NCI-H748 (cell line): ENCODE results near the gene FEN1.

ENCODE experiments used
- DNase-seq: peaks from one replicate; lab custom pipeline; 2025; ENCODE audit not compliant: unreplicated experiment; lab: John Stamatoyannopoulos, UW

FEN1 gene

DNA sequence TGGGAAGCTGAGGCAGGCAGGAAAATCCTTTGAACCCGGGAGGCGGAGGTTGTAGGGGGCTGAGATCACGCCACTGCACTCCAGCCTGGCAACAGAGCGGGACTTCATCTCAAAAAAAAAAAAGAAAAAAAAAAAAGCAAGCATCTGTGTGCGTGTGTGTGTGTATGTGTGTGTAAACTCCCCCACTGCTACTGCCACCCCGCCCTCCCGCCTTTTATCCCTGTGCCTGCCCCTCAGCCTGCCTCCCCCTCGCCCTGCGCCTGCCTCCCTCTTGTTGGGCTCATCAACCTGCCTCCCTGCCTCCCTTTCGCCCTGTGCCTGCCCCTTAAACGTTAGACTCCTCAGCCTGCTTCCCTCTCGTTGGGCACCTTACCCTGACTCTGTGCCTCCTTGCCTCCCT, 18.3 kb upstream of the FEN1 start:
- no peak for DNase-seq

DNA sequence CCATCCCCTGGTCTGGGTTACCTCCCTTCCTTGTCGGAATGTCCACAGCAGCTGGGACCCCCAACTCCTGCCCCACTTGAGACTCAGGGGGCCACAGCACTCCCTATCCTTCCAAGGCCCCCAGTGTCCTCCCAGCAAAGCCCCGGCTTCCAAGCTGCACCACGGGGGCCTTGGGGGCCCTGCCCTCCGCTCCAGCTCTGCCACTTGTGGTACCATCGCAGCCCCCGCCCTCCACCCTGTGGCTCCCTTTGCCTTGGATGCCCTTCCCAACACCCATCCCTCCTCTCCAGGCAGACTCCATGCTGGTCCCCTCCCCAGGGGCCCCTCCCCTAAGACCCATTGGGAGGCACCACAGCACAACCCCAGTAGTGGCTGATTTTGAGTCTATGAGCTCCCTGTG, 17.6 kb upstream of the FEN1 start:
- no peak for DNase-seq

DNA sequence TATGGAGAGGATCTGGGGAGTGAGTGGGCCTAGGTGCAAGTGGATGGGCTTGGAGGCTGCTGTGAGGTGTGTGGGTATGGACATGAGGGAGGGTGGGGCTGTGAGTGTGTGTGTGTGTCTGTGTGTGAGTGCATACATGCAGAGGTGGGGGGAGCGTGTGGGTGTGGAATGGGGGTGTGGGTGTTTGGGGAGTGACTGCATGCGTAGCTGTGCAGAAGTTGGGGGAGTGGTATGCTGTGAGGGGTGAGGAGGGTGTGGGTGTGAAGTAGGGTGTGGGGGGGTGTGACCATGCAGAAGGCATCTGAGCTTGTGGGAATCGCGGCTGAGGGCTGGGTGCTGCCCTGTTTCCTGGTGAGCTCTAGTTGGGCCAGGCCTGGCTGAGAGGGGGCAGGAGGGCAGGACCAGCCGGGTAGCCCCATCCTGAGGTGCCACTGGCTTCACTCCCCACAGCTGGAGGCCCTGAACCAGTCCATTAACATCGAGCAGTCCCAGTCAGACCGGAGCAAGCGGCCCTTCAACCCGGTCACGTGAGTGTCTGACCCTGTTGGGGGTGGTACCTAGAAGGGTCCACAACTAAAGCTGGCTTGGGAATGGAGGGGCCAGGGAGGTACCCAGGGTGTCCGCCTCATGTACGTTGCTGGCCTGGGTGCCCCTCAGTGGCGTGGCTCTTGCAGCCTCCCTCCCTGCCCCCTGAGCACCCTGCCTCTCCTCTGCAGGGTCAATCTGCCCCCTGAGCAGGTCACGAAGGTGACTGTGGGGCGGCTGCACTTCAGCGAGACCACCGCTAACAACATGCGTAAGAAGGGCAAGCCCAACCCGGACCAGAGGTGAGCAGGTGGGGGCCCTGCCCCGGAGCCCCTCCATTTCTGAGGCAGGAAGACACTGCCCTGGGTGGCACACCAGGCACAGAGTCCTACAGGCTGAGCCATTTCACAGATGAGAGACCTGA, 16.8 kb upstream of the FEN1 start:
- DNase-seq, result no peak

DNA sequence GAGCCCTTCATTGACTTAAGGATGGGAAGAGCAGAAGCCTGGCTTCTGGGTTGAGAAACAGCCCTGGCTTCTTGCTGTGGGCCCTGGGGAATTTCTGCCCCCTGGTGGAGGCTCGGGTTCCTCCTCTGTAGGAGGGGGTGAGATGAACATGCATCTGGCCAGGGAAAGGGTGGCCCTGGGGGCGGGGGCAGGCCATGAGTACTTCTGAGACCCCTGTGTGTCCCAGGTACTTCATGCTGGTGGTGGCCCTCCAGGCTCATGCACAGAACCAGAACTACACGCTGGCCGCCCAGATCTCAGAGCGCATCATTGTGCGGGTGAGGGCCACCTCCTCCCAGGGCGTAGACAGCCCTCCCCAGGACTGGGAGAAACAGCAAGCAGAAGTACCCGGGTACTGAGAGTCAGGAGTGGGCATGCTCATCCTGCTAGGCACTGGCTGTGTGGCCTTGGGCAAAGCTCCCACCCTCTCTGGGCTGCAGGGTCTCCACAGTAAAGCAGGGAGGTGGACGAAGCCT, 16.1 kb upstream of the FEN1 start:
- peak; percentile 51 for DNase-seq

DNA sequence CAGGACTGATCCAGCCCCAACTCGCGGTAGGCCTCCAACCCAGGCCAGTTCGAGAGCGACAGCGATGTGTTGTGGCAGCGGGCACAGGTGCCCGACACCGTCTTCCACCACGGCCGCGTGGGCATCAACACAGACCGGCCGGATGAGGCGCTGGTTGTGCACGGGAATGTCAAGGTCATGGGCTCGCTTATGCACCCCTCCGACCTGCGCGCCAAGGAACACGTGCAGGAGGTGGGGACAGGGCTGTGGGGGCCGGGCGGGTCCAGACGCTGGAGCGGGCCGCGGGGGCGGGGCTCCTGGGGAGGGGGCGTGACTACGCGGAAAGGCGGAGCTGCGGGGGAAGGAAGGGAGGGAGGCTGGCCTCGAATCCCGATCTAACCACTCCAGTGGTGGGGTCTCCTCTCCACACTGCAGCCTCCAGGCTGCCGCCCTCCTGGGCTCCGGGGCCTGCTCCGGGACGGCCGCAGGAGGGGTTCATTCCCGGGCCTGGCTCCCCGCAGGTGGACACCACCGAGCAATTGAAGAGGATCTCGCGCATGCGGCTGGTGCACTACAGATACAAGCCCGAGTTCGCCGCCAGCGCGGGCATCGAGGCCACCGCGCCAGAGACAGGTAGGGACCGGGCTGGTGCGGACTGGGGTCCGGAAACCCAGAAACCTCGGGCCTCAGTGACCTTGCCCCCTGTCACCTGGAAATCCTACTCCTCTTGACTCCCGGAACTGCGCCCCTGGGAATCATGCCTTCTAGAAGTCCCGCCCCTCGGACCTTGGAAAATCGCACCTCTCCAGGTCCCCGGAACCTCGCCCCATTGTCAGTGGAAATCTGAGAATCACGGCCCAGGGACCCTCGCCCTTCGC, 15.2 kb upstream of the FEN1 start:
- DNase-seq, result peak; percentile 39

DNA sequence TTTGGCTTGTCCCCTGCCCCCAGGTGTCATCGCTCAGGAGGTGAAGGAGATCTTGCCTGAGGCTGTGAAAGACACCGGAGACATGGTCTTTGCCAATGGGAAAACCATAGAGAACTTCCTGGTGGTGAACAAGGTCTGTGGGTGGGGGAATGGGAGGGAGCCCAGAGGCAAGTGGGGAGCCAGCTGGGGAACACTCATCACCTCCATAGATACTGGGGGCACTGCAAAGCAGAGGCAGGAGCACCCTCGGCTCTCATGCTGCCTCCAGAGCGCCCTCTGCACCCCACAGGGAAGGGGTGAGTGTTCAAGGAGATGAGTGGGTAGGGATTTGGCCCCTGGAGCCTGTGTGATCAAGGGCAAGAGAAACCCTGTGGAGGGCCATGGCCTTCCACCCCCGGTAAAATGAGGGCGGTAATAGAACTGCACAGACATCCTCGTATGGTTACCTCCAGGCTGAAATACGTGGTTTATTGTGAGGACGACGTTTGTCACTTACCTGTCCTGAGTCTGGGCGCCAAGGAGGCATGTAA, 14.3 kb upstream of the FEN1 start:
- DNase-seq, result no peak

DNA sequence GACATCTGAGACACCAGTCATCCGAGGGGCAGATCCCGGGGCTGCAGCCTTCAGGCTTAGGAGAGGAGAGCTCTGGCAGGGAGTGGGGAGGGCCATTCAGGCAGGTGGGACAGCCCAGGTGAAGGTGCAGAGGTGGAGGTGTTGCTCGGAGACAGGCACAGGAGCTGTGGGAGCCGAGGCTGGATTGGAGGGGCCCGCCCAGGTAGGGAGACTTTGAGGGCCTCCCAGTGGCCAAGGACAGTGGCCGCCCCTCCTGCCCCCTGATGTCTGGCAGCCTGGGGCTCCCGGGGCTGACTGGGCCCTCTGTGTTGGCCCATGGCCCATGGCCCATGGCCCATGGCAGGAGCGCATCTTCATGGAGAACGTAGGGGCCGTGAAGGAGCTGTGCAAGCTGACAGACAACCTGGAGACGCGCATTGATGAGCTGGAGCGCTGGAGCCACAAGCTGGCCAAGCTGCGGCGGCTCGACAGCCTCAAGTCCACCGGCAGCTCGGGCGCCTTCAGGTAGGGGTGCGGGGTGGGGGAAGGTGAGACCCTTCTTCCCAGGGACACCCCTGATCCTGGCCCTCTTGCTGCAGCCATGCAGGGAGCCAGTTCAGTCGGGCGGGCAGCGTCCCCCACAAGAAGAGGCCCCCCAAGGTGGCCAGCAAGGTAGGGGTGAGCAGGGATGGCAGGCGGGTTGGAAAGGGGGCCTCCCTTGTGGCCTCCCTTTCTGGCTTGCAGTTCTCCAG, 13.6 kb upstream of the FEN1 start:
- DNase-seq, result no peak

DNA sequence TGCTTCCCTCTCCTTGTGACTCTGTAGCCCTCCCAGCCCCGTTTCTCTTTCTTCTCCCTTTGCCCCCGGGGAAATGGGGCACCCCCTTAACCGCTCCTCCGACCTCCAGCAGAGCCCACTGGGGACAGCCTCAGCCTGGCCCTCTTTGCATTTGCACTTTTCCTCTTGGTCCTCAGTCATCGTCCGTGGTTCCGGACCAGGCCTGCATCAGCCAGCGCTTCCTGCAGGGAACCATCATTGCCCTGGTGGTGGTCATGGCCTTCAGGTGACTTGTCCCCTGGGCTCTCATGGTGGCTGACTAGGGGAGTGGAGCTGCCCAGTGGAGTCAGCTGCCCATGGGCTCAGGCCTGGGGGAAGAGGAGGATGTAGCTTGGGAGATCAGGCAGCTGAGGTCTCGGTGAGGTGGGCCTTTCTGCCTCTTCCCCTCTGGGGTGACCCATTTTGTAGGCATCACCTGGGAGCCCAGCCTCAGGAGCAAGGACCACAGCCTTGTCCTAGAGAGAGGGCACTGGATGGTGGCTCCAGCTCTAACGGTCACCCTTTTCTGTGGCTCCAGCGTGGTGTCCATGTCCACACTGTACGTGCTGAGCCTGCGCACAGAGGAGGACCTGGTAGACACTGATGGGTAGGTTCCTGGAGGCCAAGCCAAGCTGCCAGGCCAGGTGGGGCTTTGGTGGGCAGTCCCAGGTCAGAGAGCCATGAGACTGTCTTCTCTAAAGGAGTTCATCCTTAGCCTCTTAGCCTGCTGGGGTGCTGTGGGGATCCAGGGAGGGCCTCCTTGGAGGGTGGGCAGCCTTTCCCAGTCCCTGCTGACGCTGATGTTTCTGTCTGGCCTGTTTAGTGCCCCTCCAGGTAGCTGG, 12.8 kb upstream of the FEN1 start:
- no peak for DNase-seq

DNA sequence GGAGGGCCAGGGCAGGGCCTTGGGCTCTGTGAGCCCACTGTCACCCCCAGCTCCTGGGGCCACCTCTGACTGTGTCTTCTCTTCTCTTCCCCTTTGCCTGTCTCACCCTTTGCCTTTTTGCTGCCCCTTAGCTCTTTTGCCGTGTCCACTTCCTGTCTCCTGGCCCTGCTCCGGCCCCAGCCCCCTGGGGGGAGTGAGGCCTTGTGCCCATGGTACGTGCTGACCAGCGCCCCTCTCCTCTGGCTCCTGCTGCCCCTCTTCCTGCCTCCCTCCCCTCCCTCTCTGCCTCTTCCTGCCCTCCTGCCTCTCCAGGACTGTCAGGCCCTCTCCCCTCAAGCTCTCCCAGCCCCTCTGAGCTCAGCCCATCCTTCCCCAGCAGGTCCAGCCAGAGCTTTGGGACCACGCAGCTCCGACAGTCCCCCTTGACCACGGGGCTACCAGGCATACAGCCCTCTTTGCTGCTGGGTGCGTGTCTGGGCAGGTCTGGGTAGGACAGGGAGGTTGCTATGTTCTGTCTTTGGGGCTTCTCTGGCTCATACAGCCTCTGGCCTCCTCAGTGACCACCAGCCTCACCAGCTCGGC, 12.0 kb upstream of the FEN1 start:
- DNase-seq, result no peak

DNA sequence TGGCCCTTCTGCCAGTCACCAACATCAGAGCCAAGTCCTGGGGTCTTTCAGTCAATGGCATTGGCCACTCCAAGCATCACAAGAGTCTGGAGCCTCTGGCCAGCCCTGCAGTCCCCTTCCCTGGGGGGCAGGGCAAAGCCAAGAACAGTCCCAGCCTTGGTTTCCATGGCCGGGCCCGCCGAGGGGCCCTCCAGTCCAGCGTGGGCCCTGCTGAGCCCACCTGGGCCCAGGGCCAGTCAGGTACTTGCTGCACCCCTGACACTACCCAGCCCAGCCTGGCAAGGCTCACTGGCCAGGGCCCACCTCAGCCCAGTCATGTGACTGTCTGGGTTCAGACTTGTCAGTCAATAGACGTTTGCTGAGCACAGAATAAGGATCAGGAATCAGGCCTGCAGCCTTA, 11.1 kb upstream of the FEN1 start:
- DNase-seq, result no peak

DNA sequence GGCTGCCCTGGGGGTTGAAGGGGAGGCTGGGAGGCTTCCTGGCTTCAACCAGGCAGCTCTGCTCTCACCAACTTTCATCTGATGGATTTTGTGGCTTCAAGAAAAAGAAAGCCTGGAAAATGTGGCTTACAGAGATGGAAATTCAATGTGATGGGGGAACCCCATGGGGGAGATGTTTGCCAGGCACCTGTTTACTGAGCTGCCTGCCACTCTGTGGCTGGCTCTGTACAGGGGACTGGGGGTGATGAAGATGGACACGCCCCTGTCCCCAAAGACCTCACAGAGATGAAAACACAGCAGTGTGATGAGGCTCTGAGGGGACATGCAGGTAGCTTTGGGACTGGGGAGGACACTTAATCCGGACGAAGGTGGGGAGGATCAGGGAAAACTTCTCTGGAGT, 10.4 kb upstream of the FEN1 start:
- DNase-seq, result no peak

DNA sequence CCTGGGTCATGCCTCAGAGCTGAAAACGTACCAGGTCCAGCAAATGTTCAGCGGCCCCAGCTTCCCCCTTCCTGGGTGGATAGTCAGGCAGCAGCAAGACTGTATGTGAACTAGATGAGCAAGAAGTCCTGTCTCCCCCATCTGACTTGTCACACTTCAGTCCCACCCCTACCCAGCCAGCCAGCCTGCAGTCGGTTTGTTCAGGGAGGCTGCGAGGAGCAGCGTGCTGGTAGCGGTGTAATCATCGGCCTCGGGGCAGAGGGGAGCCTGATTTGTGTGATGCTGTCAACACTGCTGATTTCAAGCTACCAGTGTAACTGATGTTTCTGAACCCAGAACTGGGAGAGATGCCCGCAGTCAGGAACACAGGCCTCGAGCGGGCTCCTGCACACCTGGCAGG, 9.9 kb upstream of the FEN1 start:
- DNase-seq, result no peak

DNA sequence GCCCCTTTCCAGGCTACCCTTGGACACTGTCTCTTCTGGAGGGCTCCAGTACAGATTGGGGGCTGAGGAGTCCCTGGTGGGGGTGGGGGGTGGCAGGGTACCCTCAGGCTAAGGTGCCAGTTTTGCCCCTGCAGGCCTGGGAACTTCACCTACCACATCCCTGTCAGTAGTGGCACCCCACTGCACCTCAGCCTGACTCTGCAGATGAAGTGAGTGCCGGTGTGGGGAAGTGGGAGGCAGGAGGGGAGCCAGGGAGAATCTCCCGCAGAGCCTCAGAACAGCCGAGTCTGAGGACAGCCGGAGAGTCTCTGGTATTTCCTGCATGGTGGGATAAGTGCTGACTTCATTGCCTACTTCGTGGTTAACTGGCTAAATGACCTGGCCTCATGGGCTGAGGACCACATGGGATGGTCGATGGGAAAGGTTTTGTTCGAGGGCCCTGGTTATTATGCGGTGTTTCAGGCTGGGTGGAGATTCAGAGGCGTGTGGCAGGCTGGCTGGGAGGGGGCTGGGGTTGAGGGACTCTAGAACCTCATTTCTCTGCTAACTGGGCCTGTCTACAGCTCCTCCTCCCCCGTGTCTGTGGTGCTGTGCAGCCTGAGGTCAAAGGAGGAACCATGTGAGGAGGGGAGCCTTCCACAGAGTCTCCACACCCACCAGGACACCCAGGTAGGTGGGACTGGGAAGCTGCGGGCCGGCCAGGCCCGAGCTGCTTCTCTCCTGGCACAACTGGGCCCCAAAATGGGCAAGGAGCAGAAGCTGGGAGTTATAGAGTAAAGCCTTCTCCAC, 8.8 kb upstream of the FEN1 start:
- DNase-seq, result no peak

DNA sequence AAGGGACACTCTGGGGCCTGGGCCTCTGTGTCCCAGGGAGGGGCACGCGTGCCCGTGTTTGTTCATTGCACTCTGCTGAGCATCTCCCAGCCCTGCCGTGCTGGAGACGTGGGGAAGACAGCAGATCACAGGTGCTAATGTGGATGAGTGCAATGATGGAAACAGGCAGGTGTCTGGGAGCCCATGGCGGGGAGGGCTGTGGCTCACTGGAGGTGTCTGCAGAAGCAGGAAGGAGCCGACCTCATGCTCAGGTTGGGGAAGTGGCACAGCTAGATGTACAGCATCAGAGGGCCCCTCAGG, 8.3 kb upstream of the FEN1 start:
- no peak for DNase-seq

DNA sequence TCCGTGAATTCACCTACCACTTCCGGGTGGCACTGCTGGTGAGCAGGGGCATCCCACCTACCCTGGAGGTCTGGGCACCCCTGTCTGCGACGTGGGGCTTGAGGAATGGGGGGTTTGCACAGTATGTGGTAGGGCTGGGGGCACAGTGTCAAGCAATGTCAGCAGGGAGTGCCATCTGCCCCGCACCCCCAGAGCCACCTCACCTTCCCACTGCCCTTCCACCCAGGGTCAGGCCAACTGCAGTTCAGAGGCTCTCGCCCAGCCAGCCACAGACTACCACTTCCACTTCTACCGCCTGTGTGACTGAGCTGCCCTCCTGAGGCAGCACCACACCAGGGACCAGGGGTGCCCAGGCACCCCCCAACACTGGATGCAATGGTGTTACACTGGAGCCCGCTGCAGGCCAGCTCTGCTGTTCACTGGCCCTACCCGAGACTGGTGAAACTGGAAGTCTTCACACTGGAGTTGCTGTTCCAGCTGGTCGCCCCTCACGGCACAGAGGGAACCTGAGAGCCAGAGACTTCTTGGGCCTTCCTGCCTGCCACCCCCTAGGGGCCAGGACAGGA, 6.8 kb upstream of the FEN1 start:
- no peak for DNase-seq

DNA sequence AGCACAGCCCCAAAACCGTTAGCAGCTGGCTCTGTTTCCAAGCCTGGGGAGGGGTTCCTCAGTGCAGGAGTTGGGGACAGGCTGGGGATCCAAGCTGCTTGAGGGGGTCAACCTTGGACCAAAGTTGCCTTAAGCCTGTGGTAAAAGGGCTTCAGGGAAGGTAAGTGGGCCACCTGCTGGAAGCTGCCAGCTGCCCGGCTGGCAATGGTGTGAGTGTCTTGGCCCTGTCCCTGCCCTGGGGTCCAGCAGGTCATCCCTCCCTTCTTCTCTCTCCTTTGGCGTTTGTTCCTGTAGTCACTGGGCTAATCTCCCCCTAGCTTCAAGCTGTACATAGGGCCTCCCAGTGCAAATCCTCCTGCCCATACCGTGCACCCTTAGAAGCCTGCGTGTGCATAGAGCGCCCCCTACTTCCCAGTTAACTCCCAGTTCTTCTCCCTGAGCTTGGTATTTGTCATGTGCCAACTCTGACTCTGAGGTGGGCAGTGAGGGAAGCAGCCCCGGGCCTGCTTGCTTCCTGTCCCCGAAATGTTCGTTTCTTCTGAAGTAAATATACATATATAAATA, 4.7 kb upstream of the FEN1 start:
- DNase-seq, result peak; percentile 30

DNA sequence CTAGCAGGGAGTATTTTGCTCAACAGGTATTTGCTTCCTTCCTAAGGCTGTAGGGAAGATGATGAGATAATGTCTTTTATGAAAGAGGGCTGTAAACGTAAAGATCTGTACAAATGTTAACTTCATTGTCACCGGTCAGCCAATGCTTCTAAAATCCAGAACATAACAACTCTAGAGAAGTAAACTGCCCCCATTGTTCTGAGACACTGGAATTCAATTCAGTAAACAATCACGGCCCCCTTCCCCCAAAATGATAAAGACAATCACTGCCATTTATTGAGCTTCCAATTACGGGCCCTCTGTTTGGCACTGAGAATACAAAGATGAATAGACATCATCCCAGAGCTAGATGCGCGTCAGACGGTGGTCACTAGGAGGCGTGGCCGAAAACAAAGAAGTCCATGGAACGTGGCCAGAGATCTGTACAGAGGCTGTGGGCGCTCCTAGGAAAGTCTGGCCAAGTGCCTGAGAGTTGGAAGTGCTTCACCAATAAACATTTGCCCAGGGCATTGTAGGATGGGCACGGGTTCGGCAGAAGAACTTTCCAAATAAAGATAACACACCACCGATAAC, 888 bp upstream of the FEN1 start:
- peak; percentile 90 for DNase-seq
